Cortex of kidney (tissue), 1 donor: ENCODE results near the gene TBRG4.

ENCODE experiments used
- DNase-seq: peaks from one replicate; lab custom pipeline; 2025; lab: John Stamatoyannopoulos, UW

The TBRG4 gene

DNA sequence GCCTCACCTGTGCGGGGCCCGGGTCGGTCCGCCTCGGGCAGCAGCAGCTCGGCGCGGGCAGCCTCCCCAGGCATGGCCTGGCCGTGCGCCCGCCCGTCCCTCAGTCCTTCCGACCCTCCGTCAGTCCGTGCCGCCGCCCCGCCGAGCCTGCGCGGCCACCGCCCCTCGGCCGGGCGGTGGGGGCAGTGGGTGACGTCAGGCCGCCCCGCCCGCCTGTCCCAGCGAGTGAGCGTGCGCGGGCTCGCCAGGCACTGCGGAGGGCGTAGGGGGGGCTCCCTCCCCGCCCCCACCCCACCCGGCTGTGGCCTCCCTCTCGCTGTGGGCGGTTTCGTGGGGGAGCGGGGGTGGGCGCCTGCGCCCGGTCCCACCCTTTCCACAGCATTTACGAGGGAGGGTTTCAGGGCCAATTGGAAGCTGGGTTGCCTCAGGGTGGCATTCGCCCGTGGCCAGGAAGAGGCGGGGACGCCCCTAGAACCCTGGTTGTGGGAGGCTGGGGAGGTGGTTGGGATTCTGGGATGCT is 22.6 kb downstream of the TBRG4 start, which contains the start of gene NACAD:
Gene NACAD, minus strand, starts transcription at position 149 of the 520 bp plus-strand sequence. Its CDS starts 75 bp downstream, at position 74.
- no peak for DNase-seq

DNA sequence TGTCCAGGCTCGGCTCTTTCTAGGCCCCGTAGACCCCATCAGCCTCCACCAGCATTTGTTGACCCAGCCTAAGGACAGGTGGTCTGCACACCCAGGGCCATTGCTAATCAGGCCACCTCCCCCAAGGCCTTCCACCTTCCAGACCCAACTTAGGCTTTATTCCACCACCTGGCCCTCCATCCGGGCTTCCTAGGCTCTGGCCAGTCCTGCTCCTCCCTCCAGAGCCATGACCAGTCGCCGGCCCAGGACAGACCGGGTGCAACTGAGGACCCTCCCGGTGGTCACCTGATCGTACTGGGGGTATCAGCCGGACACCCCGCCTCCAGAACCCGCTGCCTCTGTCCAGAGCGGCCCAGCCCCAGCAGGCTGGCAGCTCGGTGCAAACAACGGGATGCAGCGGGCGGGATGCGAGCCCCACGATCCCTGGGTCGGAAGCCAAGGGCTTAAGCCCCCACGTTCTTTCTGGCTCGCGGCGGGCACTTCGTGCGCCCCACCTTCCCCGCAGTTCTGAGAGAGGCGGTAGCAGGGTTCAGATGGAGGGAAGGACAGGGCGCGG is 23.3 kb downstream of the TBRG4 start:
- no peak for DNase-seq

DNA sequence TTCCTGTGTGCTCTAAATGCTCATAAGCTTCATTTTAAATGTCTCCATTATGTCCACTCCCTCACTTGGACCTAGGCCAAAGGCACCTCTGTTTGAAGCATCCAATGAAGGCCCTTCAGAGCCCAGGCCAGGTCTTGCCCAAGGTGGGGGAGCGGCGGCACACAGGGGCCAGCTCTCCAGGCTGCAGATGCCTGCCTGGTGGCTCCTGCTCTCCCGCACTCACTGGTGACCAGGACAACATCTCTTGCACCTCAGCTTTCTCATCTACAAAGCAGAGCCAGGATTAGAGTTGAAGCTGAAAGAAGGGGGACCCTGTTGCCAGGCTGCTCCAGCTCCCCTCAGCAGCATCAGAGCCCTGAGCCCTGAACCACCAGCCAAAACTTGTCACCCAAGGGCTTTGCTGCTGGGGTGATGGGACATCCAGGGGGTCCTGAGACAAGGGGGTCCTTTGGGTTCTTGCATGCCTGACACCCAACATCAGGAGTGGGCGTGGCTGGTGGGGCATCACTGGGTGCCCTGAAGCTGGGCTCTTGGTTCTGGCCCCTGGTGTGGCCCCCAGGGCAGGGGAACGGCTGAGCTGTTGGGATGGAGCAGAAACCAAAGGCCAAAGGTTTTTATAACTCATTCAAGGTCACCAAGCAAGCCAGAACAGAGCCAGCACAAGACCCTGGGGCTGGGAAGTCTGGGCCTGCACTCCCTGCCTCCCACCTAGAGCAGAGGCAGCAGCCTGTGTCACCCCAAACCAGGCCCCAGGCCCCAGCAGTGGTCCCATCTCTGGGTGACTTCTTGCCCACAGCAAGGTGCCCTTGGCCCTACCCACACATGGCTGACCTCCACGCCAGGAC is 24.0 kb downstream of the TBRG4 start:
- no peak for DNase-seq

GRCh38 chr7:45086331-45087065 is 25.0 kb downstream of the TBRG4 start:
- no peak for DNase-seq

GRCh38 chr7:45085619-45086200 is 25.8 kb downstream of the TBRG4 start:
- DNase-seq: no peak

DNA sequence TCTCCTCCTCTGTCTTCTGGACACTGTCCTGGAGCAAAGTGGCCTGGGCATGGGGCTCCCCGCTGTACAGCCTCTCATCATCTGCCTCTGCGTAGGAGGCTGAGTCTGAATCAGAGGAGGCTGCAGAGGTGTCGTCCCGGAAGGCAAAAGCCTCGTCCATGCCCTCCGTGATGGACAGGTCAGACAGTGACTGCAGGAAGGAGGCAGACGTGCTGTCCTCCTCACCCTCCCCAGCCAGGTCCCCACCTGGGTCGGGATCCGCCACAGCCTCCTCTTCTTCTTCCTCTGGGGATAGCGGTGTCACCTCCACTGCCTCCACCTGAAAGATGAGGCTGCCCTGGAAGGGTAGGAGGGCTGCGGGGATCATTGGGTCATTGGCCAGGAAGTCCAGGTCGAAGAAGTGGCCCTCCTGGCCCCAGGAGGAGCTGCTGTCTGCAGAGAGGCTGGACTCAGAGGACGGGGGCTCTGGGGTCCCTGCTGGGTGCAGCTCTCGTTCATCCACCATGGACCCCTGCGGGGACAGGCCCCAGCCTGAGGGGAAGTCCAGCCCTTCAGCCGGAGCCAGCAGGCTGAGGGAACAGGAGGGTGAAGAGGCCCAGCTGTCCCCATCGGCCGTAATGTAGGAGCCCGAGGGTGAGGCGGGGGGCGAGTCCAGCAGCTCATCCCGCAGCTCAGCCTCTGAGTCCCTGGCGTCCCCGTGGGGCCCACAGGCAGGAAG is 26.4 kb downstream of the TBRG4 start:
- no peak for DNase-seq

GRCh38 chr7:45084336-45084735 is 27.2 kb downstream of the TBRG4 start:
- DNase-seq: no peak

DNA sequence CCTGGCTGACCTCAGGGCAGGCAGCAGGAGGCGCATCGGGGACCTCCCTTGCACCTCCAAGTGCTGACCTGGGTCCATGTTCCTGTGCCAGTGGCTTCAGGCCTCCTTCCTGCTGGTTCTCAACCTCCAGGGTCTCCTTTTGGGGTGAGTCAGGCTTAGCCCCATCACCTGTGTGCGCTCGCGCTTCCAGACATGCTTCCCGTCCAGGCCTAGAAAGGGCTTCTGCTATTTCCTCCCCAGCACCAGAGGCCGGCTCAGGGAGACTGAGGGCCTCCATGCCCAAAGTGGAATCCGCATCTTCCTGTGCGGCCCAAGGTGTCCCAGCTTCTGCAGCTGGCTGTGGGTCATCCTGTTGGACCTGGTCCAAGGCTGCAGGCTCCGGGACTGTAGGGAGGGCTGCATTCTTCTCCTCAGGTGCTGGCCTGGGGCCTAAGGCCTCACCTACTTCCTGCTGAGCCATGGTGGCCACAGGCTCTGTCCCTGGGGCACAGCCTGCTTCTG is 28.6 kb downstream of the TBRG4 start:
- DNase-seq: no peak

DNA sequence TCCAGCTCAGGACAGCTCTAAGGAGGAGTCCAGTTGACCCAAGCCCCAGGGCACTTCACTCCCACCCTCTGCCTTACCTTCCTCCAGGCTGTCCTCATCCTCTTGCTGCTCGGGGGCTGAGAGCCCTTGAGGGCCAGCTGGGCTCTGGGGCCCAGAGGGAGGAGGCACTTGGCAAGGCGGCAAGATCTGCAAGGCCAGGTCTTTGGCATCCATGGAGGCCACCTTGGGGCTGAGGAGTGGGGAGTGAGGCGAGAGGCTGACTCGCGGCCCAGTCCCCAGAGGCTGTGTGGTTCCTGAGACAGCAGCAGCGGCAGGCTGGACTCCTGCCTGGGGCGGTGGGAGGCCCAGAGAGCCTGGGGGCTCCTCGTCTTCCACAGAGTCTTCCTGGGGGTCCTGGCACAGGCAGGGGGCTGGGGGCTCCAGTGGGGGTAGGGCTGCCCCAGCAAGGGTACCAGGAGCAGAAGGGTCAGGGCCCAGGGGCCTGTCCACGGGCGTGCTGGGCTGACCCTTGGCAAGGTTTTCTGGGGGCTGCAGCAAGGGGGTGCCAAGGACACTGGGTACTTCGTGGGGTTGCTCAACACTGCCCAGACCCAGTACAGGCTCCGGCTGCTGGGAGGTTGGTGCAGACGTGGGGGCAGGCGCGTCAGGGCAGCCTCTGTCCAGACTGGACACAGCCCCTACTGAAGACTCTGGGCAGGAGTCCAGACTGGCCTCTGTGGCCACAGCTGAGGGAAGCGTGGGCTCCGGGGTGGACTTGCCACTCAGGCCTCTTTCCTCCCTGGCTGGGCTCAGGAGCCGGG is 29.3 kb downstream of the TBRG4 start:
- no peak for DNase-seq

DNA sequence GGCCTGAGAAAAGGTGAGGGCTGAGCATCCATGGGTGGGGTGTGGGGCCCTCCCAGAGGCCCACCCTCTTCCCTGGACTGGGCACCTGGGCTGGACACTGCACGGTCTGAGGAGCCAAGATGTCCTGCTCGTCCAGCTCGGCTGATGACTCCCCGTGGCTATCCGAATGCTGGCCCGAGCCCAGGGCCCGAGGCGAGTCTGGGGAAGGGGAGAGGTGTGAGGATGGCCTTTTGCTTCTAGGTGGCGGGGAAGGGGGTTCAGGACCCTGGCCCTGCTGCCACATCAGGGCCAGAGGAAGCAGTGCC is 29.9 kb downstream of the TBRG4 start:
- DNase-seq: no peak

GRCh38 chr7:45080958-45081669 is 30.4 kb downstream of the TBRG4 start:
- DNase-seq: no peak

DNA sequence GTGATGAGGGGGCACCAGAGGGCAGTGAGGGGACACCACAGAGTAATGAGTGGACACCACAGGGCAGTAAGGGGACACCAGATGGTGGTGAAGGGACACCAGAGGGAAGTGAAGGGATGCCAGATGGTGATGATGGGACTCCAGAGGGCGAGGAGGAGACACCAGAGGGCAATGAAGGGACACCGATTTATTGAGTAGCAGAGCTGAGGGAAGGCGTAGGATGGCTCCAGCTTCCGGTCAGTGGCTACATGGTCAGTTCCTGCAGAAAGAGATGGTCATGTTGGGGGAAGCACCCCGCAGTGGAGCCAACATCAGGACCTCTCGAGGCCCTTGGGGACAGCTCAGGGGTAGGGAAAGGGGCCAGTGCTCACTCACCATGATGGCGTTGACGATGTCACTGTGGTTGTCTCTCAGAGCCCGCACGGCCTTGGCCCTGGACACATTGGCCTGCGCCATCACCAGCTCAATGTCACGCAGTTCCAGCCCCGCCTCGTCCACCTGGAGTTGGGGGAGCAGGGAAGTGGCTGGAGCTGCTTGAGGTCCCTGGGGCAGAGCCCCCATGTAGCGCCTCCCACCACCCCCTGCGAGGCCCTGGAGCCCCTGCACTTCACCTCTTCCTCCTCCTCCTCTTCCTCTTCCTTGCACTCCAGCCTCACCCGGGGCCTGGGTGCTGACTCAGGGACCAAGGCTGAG is 31.1 kb downstream of the TBRG4 start:
- no peak for DNase-seq

- no peak for DNase-seq
These were observed 33.3 kb downstream of the TBRG4 start for GRCh38 chr7:45078125-45078681.

DNA sequence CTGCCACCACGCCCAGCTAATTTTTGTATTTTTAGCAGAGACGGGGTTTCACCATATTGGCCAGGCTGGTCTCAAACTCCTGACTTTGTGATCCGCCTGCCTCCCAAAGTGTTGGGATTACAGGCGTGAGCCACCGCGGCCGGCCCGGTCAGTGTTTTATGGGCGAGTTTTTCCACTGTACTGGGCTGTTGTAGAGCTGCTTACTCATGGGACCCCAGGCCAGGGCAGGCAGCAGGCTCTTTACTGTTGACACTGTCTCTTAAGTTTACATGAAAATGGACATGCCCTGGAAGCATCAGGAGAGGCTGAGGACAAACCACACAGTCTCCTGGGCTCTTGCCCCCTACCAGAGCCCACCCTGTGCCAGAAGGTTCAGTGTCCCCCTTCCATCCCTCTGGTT is 33.9 kb downstream of the TBRG4 start:
- DNase-seq: no peak

- DNase-seq: no peak
These were observed 34.6 kb downstream of the TBRG4 start for GRCh38 chr7:45076946-45077345.

GRCh38 chr7:45075871-45076796 is 35.4 kb downstream of the TBRG4 start:
- DNase-seq: no peak

GRCh38 chr7:45075355-45075644 is 36.2 kb downstream of the TBRG4 start:
- DNase-seq: no peak
